ENCODE results near the gene HOXD13. TPM values are rescaled to one million over a fixed set of nuclear protein-coding genes. Genes with fewer than 3 reads are reported as not detected.

The HOXD13 gene
- total RNA-seq, 1 experiment from 2014 or later: not detected

- H3K27me3 Mint-ChIP-seq (ENCODE audit: insufficient read depth, unreplicated experiment): no peaks in the 10 kb centered on the region
- no TSS peak for BruUV-seq (replicated peaks)
- intact Hi-C loops (cut with micrococcal nuclease): loop anchor here (10.0 kb wide), 1 partner anchor 173 kb away; no protein-coding TSS in a partner anchor
Observed at GRCh38 chr2:176142281-176142680, 49.8 kb downstream of the HOXD13 start.

More at GRCh38 chr2:176142281-176142680, 49.8 kb downstream of the HOXD13 start:
- H3K4me3 Mint-ChIP-seq (ENCODE audit: unreplicated experiment): no peak overlapping the region
- H3K36me3 Mint-ChIP-seq (ENCODE audit: insufficient read depth, unreplicated experiment): no peaks in the 10 kb centered on the region
- CTCF ChIA-PET: interaction anchor here (0.7 to 10.1 kb wide), 8 partner anchors 104 to 506 kb away, joined by 3 to 190 read pairs (median 46); no protein-coding TSS in a partner anchor
- POLR2A ChIA-PET: no interaction called here
- TF ChIP-seq CTCF (IDR thresholded peaks at IDR 0.05; ENCODE audit: unreplicated experiment): no peak
- no peak overlapping the region for H3K27ac Mint-ChIP-seq (ENCODE audit: low read depth, unreplicated experiment)
- no peaks in the 10 kb centered on the region for H3K4me1 Mint-ChIP-seq (ENCODE audit: insufficient read depth, unreplicated experiment)
- no peak for DNase-seq (ENCODE audit: unreplicated experiment)
- H3K9me3 Mint-ChIP-seq (ENCODE audit: unreplicated experiment): no peaks in the 10 kb centered on the region

Other genes starting within 250 kb of the HOXD13 start
- 21.8 and 23.3 TPM in 2 replicates for gene LNPK, start 90.5 kb upstream of the HOXD13 start, total RNA-seq (2022)
- not detected in 2 replicates for gene EVX2, start 8.8 kb upstream of the HOXD13 start, total RNA-seq (2022)
- not detected in 2 replicates for gene HOXD12, start 7.1 kb downstream of the HOXD13 start, total RNA-seq (2022)
- gene HOXD11, start 14.6 kb downstream of the HOXD13 start, total RNA-seq (2022): not detected in 2 replicates
- gene HOXD10, start 24.1 kb downstream of the HOXD13 start, total RNA-seq (2022): not detected in 2 replicates
- gene HOXD9, start 30.0 kb downstream of the HOXD13 start, total RNA-seq (2022): not detected in 2 replicates
- gene HOXD8, start 37.0 kb downstream of the HOXD13 start, total RNA-seq (2022): not detected in 2 replicates
- gene HOXD4, start 58.8 kb downstream of the HOXD13 start, total RNA-seq (2022): not detected in 2 replicates
- gene HOXD3, start 64.6 kb downstream of the HOXD13 start, total RNA-seq (2022): not detected in 2 replicates
- gene HOXD1, start 95.9 kb downstream of the HOXD13 start, total RNA-seq (2022): not detected in 2 replicates
- gene MTX2, start 176.7 kb downstream of the HOXD13 start, total RNA-seq (2022): 38.0 and 40.9 TPM in 2 replicates